Breast epithelium (tissue), 3 donors: ENCODE measurements around the gene CCDC152.

Experiments used
- POLR2AphosphoS5 ChIP-seq, 3 donors: sonication (generic); formaldehyde crosslinking; IDR thresholded peaks; one replicate each; pipeline ENCODE4 v1.6.1; 2017; ENCODE audit warnings: antibody characterized with exemption in 3 of 3
- TF ChIP-seq, protein P1 (sequence below), 3 donors: fragments of 450-650 bp; IDR thresholded peaks; one replicate each; pipeline ENCODE4 v1.5.1; 2016 to 2017; ENCODE audit warnings: antibody characterized with exemption in 3 of 3, mild to moderate bottlenecking in 3 of 3, moderate library complexity in 3 of 3

- no peak for TF ChIP-seq POLR2AphosphoS5 (IDR thresholded peaks at IDR 0.05)
- TF ChIP-seq, protein P1, sequence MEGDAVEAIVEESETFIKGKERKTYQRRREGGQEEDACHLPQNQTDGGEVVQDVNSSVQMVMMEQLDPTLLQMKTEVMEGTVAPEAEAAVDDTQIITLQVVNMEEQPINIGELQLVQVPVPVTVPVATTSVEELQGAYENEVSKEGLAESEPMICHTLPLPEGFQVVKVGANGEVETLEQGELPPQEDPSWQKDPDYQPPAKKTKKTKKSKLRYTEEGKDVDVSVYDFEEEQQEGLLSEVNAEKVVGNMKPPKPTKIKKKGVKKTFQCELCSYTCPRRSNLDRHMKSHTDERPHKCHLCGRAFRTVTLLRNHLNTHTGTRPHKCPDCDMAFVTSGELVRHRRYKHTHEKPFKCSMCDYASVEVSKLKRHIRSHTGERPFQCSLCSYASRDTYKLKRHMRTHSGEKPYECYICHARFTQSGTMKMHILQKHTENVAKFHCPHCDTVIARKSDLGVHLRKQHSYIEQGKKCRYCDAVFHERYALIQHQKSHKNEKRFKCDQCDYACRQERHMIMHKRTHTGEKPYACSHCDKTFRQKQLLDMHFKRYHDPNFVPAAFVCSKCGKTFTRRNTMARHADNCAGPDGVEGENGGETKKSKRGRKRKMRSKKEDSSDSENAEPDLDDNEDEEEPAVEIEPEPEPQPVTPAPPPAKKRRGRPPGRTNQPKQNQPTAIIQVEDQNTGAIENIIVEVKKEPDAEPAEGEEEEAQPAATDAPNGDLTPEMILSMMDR (IDR thresholded peaks at IDR 0.05) = no peak
Measured at GRCh38 chr5:42791151-42791550, 34.5 kb downstream of the CCDC152 start.
